Activated CD4-positive, alpha-beta memory T cell treated with anti-CD3 and anti-CD28 coated beads, Interleukin-2, amount 10 ng/mL, durations not matched to agents 7 days and 5 days (primary cell): ENCODE measurements around the gene VSIG8. TPM values are rescaled to one million over a fixed set of nuclear protein-coding genes. Genes with fewer than 3 reads are reported as not detected.

ENCODE experiments used
- CTCF ChIA-PET: fragments of 350-600 bp; sonication (Branson Sonifier 250); formaldehyde crosslinking; loops from one replicate; lab custom pipeline; 2021; ENCODE audit warnings: antibody characterized with exemption, inconsistent platforms; lab: Charles Lee
- POLR2A ChIA-PET: fragments of 350-600 bp; sonication (Branson Sonifier 250); formaldehyde crosslinking; loops from one replicate; lab custom pipeline; 2021; ENCODE audit warnings: antibody characterized with exemption; lab: Charles Lee
- DNase-seq: peaks from one replicate; pipeline ENCODE4 v3.0.0-alpha.2; 2020
- H3K27ac Mint-ChIP-seq: one replicate; pipeline ENCODE4 v1.8.0; 2021; ENCODE audit warnings: mild to moderate bottlenecking, mixed read lengths
- H3K27me3 Mint-ChIP-seq: one replicate; pipeline ENCODE4 v1.8.0; 2021; ENCODE audit warnings: mixed read lengths
- H3K36me3 Mint-ChIP-seq: one replicate; pipeline ENCODE4 v1.8.0; 2021; ENCODE audit warnings: low read depth, mixed read lengths
- H3K4me1 Mint-ChIP-seq: one replicate; pipeline ENCODE4 v1.8.0; 2021; ENCODE audit warnings: mixed read lengths
- H3K4me3 Mint-ChIP-seq: one replicate; pipeline ENCODE4 v1.8.0; 2021; ENCODE audit warnings: mild to moderate bottlenecking, mixed read lengths
- H3K9me3 Mint-ChIP-seq: one replicate; pipeline ENCODE4 v1.8.0; 2021; ENCODE audit warnings: mixed read lengths
- total RNA-seq, 2 experiments: library from RNA; stranded (reverse); gene quantifications; one replicate each; pipeline ENCODE4 v1.2.3, GENCODE V29; 2021

The VSIG8 gene
- total RNA-seq, 2 experiments from 2014 or later = not detected

DNA sequence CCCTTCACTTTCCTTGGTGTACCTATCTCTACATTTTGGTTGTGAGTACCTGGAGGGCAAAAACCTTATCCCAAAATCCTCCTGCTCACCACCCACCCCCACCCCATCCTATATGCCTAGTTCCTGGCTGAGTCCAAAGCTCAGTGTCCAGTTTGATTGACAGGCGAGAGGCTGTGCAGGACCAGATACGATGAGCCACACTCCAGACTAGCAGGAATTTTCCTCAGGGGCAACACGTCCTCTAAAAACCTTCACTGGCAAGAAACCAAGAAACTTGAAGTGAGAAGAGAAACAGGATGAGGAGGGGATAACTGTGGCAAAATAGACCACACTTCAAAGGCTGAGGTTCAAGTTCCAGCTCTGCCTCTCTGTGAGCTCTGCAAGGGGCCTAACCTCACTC is 36.9 kb downstream of the VSIG8 start:
- H3K4me1 Mint-ChIP-seq = peaks cover 43% of the 10 kb centered on the region
- no peak for DNase-seq
- peaks cover 40% of the 10 kb centered on the region for H3K27me3 Mint-ChIP-seq
- peak overlapping the region; percentile 59 for H3K27ac Mint-ChIP-seq
- H3K4me3 Mint-ChIP-seq = no peak overlapping the region
- H3K36me3 Mint-ChIP-seq = peaks cover 18% of the 10 kb centered on the region
- H3K9me3 Mint-ChIP-seq = peaks cover 11% of the 10 kb centered on the region
- ChIA-PET CTCF (interaction anchor here (0.8 to 1.0 kb wide), 2 partner anchors 26 to 276 kb away, joined by 3 read pairs; no protein-coding TSS in a partner anchor), POLR2A (interaction anchor here (1.0 to 3.2 kb wide), 2 partner anchors 26 to 28 kb away, joined by 4 to 11 read pairs; no protein-coding TSS in a partner anchor)

DNA sequence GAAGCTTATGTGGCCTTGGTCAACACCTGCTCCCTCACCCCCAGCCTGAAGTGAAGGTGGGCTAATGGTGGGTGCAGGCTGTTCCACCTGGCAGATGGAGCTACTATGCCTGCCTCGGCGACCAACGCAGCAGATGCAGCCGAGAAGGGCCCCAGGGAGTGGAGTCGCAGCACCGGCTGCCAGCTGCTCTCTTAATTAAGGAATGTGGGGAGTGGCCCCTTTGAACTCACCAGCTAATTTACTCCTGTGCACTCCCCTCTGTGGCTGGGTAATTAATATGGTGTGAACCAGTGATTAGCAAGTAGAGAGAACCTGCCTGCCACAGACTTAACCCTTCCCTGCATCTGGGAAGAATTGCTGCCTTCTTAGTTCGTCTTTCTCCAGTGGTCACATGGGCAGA is 39.1 kb downstream of the VSIG8 start:
- Mint-ChIP-seq H3K4me1 (peaks cover 37% of the 10 kb centered on the region), H3K4me3 (no peak overlapping the region), H3K27me3 (peaks cover 39% of the 10 kb centered on the region), H3K27ac (no peak overlapping the region), H3K36me3 (peaks cover 14% of the 10 kb centered on the region), H3K9me3 (peaks cover 8% of the 10 kb centered on the region)
- CTCF ChIA-PET = no interaction called here
- DNase-seq = no peak
- POLR2A ChIA-PET = no interaction called here

DNA sequence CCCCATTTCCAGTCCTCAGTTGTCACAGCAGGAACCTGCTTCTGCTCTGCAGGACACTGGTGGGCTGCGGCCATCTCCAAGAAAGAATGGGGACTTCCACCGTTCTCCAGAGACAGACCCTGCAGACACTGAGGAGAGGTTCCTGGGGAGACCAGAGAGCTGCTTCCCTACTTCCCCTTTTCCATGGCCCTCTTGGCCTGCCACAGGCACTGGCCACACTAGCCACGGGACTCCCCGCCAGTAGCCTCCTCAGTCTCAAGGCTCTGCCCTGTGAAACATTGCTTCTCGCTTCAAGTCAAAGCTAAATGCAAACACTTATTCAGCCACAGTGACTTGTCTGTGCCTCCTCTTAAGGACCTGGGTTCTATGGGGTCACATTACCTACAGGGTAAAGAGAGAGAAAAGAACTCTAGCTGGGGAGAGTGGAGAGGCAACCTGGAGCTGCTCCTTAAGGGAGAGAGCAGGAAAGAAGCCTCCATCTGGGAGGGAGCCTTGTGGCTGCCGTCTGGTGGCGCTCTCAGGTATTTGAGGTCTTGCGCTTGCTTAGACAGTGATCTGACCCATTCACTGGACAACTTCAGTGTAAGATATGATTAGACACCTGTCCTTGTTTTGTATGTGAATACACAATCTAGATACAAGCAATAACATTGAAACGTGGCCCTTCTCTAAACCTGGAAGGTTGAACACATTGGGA is 41.1 kb downstream of the VSIG8 start:
- Mint-ChIP-seq H3K4me3 (no peak overlapping the region), H3K27me3 (peaks cover 39% of the 10 kb centered on the region), H3K36me3 (no peaks in the 10 kb centered on the region), H3K9me3 (no peaks in the 10 kb centered on the region), H3K27ac (no peak overlapping the region), H3K4me1 (peaks cover 16% of the 10 kb centered on the region)
- no peak for DNase-seq
- POLR2A ChIA-PET = no interaction called here
- CTCF ChIA-PET = no interaction called here

- Mint-ChIP-seq H3K4me1 (no peaks in the 10 kb centered on the region), H3K9me3 (no peaks in the 10 kb centered on the region), H3K36me3 (no peaks in the 10 kb centered on the region), H3K27ac (no peak overlapping the region), H3K27me3 (peaks cover 20% of the 10 kb centered on the region), H3K4me3 (no peak overlapping the region)
- CTCF ChIA-PET = interaction anchor here (1.0 to 1.4 kb wide), 2 partner anchors 73 to 75 kb away, joined by 4 to 6 read pairs; no protein-coding TSS in a partner anchor
- POLR2A ChIA-PET = no interaction called here
- no peak for DNase-seq
Measured at GRCh38 chr1:159817276-159818041, 45.0 kb downstream of the VSIG8 start.

DNA sequence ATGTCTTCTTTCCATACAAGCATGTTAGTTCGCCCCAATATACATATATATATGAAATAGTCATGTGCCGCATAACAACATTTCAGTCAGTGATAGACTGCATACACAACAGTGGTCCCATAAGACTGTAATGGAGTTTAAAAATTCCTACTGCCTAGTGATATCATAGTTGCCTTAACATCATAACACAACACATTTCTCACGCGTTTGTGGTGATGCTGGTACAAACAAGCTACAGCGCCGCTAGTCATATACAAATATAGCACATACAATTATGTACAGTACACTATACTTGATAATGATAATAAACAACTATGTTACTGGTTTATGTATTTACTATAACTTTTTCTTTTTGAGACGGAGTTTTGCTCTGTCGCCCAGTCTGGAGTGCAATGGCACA is 46.5 kb downstream of the VSIG8 start:
- no peak overlapping the region for H3K27ac Mint-ChIP-seq
- CTCF ChIA-PET = no interaction called here

DNA sequence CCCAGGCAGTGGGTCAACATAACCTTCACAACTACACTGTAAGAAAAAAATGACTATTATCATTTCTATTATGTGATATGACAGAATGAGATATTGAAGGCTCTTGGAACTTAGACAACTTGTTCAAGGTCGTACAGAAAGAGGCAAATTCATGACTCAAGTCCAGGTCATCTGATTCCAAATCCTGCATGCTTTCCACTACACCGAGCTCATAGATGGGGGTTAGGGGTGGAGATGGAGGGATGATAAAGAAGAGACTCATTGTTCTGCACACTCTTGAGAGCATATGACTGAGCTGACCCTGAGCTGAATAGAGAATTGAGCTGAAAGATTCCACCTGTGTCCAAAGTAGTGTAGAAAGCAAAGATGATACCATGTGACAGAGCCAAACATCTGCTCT is 57.5 kb downstream of the VSIG8 start:
- no peak overlapping the region for H3K27ac Mint-ChIP-seq
- H3K36me3 Mint-ChIP-seq = no peaks in the 10 kb centered on the region
- CTCF ChIA-PET = interaction anchor here (1.4 kb wide), 1 partner anchor 24 kb away, joined by 6 read pairs; the partner anchor contains the start of gene DUSP23
- no peak overlapping the region for H3K4me3 Mint-ChIP-seq
- POLR2A ChIA-PET = no interaction called here
- peaks cover 38% of the 10 kb centered on the region for H3K27me3 Mint-ChIP-seq
- H3K4me1 Mint-ChIP-seq = peaks cover 12% of the 10 kb centered on the region
- no peaks in the 10 kb centered on the region for H3K9me3 Mint-ChIP-seq
- no peak for DNase-seq

More for the DNA sequence above, 46.5 kb downstream of the VSIG8 start:
- Mint-ChIP-seq H3K4me1 (no peaks in the 10 kb centered on the region), H3K27me3 (peaks cover 16% of the 10 kb centered on the region), H3K36me3 (no peaks in the 10 kb centered on the region), H3K4me3 (no peak overlapping the region), H3K9me3 (no peaks in the 10 kb centered on the region)
- POLR2A ChIA-PET = no interaction called here
- DNase-seq = no peak

Other genes starting within 250 kb of the VSIG8 start
- not detected for gene CRP, start 148.1 kb downstream of the VSIG8 start, total RNA-seq
- 10 to 100 TPM; 22.7 to 24.6 TPM for gene DUSP23, start 81.7 kb downstream of the VSIG8 start, total RNA-seq
- gene FCRL6, start 60.3 kb downstream of the VSIG8 start, total RNA-seq = not detected
- gene SLAMF8, start 35.8 kb downstream of the VSIG8 start, total RNA-seq = under 1 TPM; 0.10 to 0.15 TPM
- gene CFAP45, start 37.5 kb upstream of the VSIG8 start, total RNA-seq = 1 to 10 TPM; 1.0 to 1.3 TPM
- 100 to 1,000 TPM; 548 to 554 TPM for gene TAGLN2, start 62.9 kb upstream of the VSIG8 start, total RNA-seq
- gene IGSF9, start 83.0 kb upstream of the VSIG8 start, total RNA-seq = not detected
- gene SLAMF9, start 91.6 kb upstream of the VSIG8 start, total RNA-seq = not detected
- gene PIGM, start 169.3 kb upstream of the VSIG8 start, total RNA-seq = 1 to 10 TPM; 5.2 to 5.7 TPM
- gene KCNJ10, start 207.5 kb upstream of the VSIG8 start, total RNA-seq = not detected
- gene KCNJ9, start 218.9 kb upstream of the VSIG8 start, total RNA-seq = not detected
- 10 to 100 TPM; 30.5 to 31.6 TPM for gene IGSF8, start 236.0 kb upstream of the VSIG8 start, total RNA-seq